NCI-H2196 (cell line): ENCODE measurements around the gene POLR2I.

Experiments used
- DNase-seq: peaks from one replicate; lab custom pipeline; 2025; ENCODE audit not compliant: unreplicated experiment; lab: John Stamatoyannopoulos, UW

The POLR2I gene

DNA sequence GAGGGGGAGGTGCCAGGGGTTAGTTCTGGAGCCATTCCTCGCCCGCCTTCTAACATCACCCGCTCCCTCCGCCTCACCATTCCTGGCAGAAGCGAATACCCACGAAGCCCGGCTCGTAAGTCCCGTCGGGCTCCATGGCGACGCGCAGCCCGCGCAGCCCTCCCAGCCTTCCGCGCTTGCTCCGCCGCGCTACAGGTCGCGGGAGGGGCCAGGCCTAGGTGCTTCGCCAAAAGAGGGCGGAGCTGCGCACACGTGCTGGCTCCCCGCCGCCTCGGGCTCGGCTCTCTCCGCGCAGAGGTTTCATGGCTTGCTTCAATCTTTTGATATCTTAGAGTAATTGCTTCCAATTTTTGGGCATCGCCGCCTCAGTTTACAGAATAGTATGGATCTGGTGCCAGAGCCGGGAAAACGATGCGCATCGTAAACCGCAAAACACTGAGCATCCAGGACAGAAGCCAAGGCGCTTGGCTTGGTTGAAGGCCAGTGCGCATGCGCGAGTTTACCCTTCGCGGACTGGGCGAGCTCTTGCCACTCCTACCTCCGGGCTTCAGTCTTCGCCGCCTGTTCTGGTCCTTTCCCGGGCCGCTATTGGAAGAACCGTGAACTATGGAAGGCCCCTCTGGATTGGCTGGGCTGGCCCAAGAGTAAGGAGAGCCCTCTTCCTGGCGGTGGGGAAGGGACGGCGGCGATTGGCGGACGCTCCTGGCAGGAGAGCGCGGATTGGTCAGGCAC, at the start of gene POLR2I:
POLR2I (minus strand) TSS at position 155 of the 732 bp plus-strand sequence; CDS start at position 136, 19 bp downstream.
- DNase-seq: peak; percentile 99

DNA sequence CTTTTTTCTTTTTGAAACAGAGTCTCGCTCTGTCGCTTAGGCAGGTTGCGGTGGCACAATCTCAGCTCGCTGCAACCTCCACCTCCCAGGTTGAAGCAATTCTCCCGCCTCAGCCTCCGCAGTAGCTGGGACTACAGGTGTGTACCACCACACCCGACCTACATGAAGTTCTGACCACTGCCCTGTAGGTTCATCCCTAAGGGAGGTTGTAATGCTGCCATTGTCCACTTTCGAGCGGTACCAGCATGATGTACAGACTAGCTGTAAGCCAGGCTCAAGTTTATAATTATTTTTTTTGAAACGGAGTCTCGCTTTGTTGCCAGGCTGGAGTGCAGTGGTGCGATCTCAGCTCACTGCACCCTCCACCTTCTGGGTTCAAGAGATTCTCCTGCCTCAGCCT, 49.1 kb upstream of the POLR2I start:
- no peak for DNase-seq

DNA sequence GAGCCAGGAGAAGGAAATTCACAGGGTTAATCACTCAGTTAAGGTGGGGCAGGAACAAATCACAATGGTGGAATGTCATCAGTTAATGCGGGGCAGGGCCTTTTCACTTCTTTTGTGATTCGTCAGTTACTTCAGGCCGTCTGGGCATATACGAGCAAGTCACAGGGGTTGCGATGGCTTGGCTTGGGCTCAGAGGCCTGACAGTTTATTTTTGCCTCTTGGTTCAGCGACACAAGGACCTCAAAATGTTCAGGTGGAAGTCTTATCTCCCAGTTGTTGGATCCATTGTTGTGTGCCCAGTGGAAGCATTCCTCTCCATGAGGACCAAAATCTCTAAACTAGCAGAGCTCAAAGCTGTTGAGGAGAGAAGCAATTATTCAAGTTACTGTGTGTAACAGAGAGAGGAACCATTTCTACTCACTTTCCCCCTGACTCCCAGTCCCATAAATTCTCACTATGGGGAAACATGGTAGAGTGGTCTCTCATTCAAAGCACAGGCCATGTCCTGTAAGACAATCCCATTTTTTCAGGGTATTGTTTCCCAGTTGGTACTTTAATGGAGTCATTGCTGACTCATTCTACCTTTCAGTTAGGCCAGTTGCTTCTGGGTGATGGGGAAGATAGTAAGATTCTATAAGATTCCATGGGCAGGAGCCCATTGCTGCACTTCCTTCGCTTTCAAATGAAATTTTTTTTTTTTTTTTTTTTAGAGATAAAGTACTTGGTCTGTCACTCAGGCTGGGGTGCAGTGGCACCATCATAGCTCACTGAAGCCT, 46.3 kb upstream of the POLR2I start:
- DNase-seq: no peak

DNA sequence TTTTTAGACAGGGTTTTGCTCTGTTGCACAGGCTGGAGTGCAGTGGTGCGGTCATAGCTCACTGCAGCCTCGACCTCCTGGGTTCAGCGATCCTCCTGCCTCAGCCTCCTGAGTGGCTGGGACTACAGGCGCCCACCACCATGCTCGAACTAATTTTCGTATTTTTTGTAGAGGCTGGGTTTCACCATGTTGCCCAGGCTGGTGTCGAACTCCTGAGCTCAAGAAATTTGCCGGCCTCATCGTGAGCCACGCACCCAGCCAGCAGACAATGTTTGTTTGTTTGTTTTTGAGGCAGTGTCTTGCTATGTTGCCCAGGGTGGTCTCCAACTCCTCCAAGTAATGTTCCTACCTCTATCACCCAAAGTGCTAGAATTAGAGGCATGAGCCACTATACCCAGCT, 38.5 kb upstream of the POLR2I start:
- no peak for DNase-seq

DNA sequence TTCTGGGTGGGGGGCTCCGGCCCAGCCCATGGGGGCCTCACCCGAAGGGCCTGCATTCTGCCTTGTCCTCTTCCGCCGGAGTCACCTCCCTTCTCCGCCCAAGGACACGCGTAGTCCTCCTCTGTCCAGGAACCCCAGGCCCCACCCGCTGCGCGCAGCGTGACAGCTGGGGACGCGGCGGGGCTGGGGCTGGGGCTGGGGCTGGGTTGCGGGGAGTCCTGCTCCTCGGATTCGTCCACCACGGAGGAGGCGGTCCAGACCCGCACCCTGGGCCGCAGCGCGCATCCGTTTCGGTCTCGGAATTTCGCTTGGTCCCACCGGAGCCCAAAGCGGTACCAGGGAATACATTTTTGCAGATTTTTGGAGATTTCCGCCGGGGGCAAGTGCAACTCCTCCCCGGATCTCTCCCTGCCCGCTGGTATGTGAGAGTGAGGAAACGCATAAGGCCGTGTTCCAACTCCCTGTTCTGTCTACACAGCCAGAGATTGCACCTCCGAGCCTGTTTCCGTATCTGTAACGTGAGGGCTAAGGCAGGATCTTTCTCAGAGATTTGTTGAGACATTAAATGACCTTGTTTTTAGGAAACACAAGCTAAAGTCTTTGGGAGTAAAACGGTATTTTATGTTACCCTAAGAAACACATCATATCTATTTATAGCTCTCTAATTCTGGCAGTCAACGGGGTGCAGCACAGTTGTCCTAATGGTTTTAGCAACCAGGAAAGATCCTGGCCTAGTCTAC, 37.8 kb upstream of the POLR2I start, which contains the start of gene COX7A1:
COX7A1 (minus strand) TSS at position 96 of the 740 bp plus-strand sequence; CDS start at position 56, 40 bp downstream.
- no peak for DNase-seq

DNA sequence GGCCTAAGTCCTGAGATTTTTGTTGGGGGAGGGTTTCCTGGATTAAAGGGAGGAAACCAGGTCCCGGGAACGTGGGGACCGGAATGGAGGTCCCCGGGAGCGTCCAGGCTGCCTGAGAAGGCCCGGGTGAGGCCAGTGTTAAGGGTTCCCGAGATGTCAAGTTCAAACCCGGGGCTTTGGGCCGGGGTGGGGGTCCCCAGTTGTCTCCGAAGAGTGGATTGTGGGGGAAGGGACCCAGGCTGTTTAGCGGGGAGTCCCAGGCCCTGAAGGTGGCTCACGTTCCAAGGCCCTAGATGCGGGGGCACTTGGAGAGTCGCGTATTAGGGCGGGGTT, 37.3 kb upstream of the POLR2I start:
- DNase-seq: no peak

DNA sequence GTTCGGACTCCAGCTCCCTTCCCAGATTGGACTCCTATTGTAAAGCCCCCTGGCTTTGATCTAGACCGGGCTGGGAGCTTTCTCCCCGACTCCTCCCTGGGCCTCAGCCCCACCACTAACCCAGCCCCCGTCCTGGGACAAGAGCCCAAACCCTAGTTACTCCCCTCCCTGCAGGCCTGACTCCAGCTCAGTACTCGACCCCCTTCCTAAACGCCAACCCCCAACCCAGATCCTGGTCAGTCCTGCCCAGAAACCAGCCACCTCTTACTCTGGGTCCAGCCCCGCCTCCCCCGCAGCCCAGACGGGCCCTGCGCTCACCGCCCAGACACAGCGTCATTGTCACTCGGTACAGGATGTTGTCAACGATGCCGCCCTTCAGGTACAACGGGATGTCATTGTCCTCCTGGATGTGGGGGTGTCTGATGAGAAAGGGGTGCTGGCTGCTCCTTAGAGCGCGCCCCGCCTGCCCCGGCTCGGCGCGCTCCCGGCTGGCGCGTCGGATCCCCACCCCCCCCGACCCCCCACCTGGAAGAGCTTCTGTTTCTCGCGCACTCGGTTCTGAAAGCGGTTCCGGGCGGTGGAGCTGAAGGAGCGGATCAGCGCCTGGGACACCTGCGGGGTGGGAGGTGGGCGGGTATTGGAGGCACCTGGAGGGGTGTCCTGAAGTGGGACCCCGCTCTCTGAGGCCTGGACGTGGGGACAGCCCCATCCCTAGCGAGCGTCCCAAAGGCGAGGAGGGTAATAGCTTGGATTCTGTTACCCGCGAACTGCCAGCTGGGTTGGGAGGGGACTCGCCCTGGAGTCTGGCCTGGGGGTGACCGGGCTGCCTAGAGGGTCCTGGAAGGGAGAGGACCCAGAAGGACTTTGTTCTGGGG, 36.7 kb upstream of the POLR2I start:
- DNase-seq: no peak

DNA sequence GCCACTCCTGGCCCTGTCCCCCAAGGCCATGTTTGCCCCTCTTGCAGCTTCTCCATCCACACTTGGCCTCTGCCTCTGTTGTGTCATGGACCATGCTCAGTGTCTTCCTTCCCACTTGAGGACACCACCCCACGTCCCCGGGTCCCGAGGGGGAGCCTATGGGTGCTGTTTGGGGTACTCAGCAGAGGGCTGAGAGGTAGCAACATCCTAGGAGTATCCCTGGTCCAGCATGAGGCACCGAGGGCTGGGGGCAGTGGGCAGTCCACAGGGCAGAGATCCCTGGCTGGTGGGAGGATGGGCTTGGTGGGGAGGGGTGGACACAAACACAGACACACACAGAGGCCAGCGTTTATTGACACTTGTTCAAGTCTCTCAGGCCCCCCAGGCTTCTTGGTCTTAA, 35.9 kb upstream of the POLR2I start:
- DNase-seq: no peak

DNA sequence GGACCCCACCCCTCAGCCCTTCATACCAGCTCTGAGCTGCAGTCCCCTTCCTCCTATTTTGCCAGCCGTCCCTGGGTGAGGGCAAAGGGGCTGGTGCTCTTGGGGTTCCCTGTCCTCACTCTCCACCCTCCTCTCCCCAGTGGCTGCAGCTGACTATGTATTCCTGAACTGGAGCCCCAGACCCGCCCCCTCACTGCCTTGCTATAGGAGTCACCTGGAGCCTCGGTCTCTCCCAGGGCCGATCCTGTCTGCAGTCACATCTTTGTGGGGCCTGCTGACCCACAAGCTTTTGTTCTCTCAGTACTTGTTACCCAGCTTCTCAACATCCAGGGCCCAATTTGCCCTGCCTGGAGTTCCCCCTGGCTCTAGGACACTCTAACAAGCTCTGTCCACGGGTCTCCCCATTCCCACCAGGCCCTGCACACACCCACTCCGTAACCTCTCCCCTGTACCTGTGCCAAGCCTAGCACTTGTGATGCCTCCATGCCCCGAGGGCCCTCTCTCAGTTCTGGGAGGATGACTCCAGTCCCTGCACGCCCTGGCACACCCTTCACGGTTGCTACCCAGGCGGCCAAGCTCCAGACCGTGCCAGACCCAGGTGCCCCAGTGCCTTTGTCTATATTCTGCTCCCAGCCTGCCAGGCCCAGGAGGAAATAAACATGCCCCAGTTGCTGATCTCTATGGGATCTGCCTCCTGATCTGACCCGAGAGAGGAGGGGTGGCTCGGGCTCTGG, 35.2 kb upstream of the POLR2I start:
- DNase-seq: no peak

DNA sequence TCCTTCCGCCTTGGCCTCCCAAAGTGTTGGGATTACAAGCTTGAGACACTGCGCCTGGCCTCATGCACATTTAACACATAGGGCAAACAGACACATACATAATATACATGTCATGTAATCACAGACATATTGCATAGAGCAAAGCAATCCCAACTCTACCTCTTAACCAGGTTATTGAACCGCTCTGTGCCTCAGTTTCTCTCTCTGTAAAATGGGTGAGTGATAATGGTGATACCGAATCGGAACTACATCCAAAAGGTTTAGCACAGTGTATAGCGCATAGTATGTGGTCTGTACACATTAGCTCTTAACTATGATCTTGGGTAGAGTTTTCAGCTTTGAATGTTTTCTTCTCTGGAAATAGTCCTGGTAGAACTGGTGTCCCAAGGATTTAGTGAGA, 29.9 kb upstream of the POLR2I start:
- no peak for DNase-seq

DNA sequence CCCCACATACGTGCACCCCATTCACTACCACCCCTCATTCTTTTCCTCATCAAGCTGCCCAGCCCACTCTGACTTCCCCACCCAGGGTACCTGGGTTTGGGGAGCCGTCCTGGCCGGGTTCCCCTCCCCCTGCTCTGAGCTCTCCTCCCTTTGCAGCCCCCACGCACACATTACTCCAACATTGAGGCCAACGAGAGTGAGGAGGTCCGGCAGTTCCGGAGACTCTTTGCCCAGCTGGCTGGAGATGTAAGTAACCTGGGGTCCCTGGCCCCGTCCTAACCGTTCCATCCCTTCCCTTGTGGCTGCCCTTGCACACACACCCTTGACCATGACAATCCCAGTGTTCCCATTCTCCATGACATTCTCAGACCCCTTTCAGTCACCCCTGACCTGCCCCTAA, 27.8 kb upstream of the POLR2I start:
- no peak for DNase-seq

DNA sequence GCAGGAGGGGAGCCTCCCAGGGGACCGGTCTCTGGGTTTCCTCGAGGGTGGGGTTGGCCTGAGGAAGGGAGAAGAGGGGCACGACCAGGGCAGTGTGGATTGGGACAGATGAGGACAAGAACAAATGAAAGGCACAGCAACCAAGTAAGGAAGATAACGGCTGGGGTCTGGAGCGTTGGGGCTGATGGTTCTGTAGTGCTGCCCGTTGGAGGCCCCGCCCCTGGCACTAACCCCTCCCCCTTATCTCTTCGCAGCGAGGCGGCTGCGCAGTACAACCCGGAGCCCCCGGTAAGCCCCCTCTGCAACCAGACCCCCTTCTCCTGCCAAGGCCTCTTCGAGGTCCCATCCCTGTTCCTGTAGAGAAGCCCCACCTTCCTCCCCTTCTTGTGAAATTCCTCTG, 27.4 kb upstream of the POLR2I start:
- DNase-seq: no peak

DNA sequence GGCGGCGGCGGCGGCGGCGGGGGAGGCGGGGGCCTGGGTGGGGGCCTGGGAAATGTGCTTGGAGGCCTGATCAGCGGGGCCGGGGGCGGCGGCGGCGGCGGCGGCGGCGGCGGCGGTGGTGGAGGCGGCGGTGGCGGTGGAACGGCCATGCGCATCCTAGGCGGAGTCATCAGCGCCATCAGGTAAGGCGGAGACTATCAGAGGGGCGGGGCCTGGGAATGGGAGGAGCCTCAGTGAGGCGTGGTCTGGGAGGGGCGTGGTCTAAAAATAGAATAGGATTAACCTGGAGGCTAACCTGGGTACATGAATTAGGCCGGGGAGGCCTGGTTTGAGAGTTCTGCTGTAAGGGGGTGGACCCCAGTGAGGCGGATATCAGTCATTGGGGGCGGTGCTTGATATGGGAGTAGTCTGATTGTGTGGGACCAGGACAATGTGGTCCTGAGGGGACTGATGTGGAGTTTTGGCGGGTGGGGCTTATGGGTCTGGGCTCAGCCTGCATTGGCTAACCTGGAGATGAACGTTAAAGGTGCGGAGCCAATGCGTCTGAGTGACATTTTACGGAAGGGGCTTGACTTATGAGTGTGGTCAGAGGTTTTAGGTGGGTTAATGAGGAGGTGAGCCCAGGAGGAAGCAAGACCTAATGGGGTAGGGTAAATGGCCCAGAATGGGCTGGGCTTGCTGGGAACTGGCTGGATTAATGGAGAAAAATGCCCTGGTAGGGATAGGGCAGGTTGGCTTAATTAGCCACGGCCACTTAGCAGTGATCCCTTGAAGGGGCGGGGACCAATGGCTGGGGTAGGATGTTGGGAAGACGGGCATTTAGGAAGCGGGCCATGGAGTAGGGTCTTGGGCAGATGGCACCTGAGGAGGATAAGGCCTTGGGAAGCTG, 26.6 kb upstream of the POLR2I start:
- peak; percentile 73 for DNase-seq

DNA sequence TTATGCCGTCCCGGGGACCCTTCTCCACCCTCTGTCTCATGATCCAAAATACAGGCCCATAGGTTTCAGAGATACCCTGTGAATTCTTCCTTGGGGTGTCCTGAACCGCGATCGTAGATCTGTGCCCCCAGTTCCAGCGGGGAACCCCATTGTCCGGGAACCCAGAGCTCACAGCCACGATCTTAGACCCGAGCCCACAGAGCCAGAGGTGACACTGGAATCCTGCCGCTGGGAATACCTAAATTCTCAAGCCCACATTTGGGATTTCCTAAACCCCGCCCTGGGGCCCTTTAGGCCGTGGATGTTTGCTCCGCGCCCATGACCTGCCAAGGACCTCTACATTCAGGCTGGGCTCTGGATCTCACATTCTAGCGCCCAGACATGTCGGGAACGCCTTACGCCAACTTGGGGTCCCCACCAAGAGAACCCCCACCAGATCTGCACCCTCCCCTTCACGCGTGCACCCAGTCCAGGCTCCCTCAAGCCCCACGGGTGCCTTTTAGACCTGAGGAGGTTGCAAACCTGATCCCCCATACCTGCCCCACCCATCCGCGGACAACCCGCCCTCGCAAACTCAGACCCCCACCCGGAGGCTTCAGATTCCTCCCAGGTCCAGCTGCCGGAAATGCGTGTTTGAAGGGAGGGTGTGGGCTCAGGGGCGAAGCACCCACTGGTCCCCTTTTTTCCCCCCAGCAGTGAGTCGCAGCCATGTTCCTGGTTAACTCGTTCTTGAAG, 25.8 kb upstream of the POLR2I start:
- peak; percentile 78 for DNase-seq

DNA sequence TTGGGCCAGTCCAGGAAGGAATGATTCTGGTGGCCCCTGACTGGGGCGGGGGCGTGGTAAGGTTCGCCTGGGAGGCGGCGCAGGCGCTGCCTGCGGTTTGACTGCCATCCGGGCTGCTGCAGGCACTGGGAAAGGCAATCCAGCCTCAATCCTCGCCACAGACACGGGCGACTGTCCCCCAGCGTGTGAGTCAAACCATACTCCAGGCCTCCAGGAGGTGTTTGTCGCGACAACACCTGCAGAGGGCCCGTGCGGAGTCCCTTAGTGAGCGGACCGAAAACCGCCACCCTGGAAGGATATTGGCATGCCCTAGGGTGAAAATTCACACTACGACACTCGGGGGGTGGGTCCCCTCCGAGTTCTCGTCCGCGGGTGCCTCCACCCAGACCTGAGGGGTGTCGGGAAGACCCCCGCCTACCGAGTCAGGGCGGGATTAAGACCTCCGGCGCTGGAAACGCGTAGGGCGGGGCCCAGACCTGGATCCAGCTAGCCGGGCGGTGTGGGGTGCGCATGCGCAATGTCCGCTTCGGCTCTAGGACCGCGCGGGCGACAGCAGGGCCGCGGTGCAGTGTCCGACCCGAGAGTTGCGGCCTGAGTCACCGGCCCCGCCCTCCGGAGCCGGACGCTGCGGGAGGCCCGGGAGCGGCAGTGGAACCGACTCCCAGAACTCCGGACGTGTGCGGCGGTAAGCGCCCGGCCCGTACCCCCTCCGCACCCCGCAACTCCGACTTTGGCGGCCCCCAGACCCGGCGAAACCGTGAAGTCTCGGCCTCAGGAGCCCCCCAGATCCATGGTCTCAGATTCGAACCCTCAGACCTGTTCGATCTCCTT, 25.0 kb upstream of the POLR2I start, which contains the start of gene CAPNS1:
CAPNS1 (plus strand) TSS at position 594 of the 831 bp plus-strand sequence. CDS start 946 bp downstream, outside the sequence.
- peak; percentile 96 for DNase-seq

DNA sequence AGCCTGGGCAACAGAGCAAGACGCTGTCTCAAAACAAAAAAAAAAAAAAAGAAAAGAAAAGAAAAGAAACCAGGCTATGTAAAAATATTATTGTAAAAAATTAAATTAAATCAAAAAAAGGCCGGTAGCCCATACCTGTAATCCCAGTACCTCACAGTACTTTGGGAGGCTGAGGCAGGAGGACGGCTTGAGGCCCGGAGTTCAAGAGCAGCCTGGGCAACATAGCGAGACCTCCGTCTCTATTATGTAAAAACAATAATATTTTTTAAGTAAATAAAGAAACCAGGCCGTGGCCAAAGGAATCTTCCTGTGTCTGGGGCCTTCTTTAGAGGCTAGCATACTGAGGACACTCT, 24.4 kb upstream of the POLR2I start:
- no peak for DNase-seq

DNA sequence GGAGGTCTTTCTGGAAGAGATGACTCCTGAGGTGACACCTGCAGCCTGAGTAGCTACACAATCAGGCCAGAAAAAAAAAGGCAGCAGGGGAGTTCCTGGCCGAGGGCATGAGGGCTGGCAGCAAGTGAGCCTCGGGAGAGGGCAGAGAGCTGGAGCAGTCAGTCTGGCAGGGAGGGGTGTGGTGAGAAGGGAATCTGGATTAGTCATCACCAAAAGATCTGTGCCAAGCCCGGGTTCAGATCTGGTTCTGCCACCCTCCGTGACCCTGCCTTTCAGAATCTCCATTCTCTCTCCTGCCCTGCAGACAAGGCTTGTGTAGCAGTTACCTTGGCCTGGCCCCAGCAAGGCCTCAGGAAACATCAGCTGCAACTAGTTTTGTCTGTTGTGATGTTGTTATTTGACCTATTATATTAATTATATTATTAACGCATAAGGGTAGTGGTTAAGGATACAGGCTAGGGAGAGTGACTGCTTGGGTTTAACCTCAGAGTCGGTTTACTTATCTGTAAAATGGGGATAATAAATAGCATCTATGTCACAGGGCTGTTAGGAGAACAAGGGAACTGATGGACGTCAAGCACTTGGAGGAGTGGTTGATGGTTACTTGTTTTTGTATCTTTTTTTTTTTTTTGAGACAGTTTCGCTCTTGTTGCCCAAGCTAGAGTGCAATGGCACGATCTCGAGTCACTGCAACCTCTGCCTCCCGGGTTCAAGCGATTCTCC, 22.4 kb upstream of the POLR2I start:
- DNase-seq: peak; percentile 93
